ENCODE results near the gene MYT1.
"Not testable (repeated sequence)": the region's sequence is repeated elsewhere in the genome, so short reads cannot be mapped to it uniquely, and the experiment has no call there.

MYT1 gene
- total RNA-seq: 0 reads per million in 4 experiments

- no peak for DNase-seq
Measured at GRCh38 chr20:64164123-64164836, at the start of gene MYT1. TSS of gene MYT1 (plus strand) at chr20:64164452. CDS start at chr20:64198862, 34,410 bp downstream.

- no peak for DNase-seq
Measured at GRCh38 chr20:64115171-64115911, 48.9 kb upstream of the MYT1 start.

GRCh38 chr20:64116016-64116415, 48.2 kb upstream of the MYT1 start:
- no peak for DNase-seq

GRCh38 chr20:64116541-64117431, 47.5 kb upstream of the MYT1 start:
- no peak for DNase-seq

GRCh38 chr20:64117432-64117777, 46.8 kb upstream of the MYT1 start:
- DNase-seq: not testable (repeated sequence)

GRCh38 chr20:64119301-64119680, 45.0 kb upstream of the MYT1 start:
- DNase-seq: no peak

GRCh38 chr20:64119681-64120341, 44.4 kb upstream of the MYT1 start:
- no peak for DNase-seq

- no peak for DNase-seq
Measured at GRCh38 chr20:64121586-64121985, 42.7 kb upstream of the MYT1 start.

- not testable (repeated sequence) for DNase-seq
Measured at GRCh38 chr20:64122927-64123326, 41.3 kb upstream of the MYT1 start.

GRCh38 chr20:64123517-64123916, 40.7 kb upstream of the MYT1 start:
- DNase-seq: not testable (repeated sequence)

GRCh38 chr20:64129146-64129782, 35.0 kb upstream of the MYT1 start:
- no peak for DNase-seq

- no peak for DNase-seq
Measured at GRCh38 chr20:64130271-64130670, 34.0 kb upstream of the MYT1 start.

- no peak for DNase-seq
Measured at GRCh38 chr20:64130876-64131275, 33.4 kb upstream of the MYT1 start.

- no peak for DNase-seq
Measured at GRCh38 chr20:64131406-64131805, 32.8 kb upstream of the MYT1 start.

- no peak for DNase-seq
Measured at GRCh38 chr20:64133951-64134407, 30.3 kb upstream of the MYT1 start.

- not testable (repeated sequence) for DNase-seq
Measured at GRCh38 chr20:64134744-64135143, 29.5 kb upstream of the MYT1 start.

- DNase-seq: no peak
Measured at GRCh38 chr20:64136004-64136710, 28.1 kb upstream of the MYT1 start.

GRCh38 chr20:64137598-64138031, 26.6 kb upstream of the MYT1 start:
- no peak for DNase-seq

GRCh38 chr20:64138276-64138815, 25.9 kb upstream of the MYT1 start:
- DNase-seq: no peak

- DNase-seq: no peak
Measured at GRCh38 chr20:64139199-64140060, 24.8 kb upstream of the MYT1 start.
